Purkinje cell (primary cell): ENCODE data around the gene PAAF1. TPM values are rescaled to one million over a fixed set of nuclear protein-coding genes. Genes with fewer than 3 reads are reported as not detected.

Experiments
- polyA plus RNA-seq: library from polyadenylated mRNA; unstranded; fragments of >200 nt; fragmentation: Nextera tagmentation; gene quantifications from 2 replicates; pipeline ENCODE4 v1.2.1, GENCODE V29; 2014

The PAAF1 gene
- polyA plus RNA-seq = 43.5 and 45.9 TPM in 2 replicates

GRCh38 chr11:73876424-73877310 is at the start of gene PAAF1, which contains the start of gene COA4:
Gene PAAF1, plus strand, starts transcription at chr11:73876999. Its CDS starts 23 bp downstream, at chr11:73877022.
Gene COA4, minus strand, starts transcription at chr11:73876846. Its CDS starts 3,468 bp downstream, at chr11:73873378.

GRCh38 chr11:73950869-73951710 is 74.3 kb downstream of the PAAF1 start, which contains the start of gene DNAJB13:
Gene DNAJB13, plus strand, starts transcription at chr11:73951026. Its CDS starts 44 bp downstream, at chr11:73951070.

Other genes starting within 250 kb of the PAAF1 start
- gene PLEKHB1, start 230.4 kb upstream of the PAAF1 start, polyA plus RNA-seq = 18.4 and 19.2 TPM in 2 replicates
- gene RAB6A, start 115.9 kb upstream of the PAAF1 start, polyA plus RNA-seq = 143 and 177 TPM in 2 replicates
- gene MRPL48, start 89.1 kb upstream of the PAAF1 start, polyA plus RNA-seq = 129 and 141 TPM in 2 replicates
- 49.9 and 65.3 TPM in 2 replicates for gene COA4, start 153 bp upstream of the PAAF1 start, polyA plus RNA-seq
- gene DNAJB13, start 74.0 kb downstream of the PAAF1 start, polyA plus RNA-seq = not detected in 2 replicates
- gene UCP2, start 105.8 kb downstream of the PAAF1 start, polyA plus RNA-seq = not detected in 2 replicates
- 0.58 TPM in 1 of 2 replicates, not detected in the other for gene UCP3, start 132.1 kb downstream of the PAAF1 start, polyA plus RNA-seq